HepG2 (cell line): ENCODE results near the gene APBA3. TPM values are rescaled to one million over a fixed set of nuclear protein-coding genes. Genes with fewer than 3 reads are reported as not detected.

ENCODE experiments used
- ETS1 ChIP-seq: sonication (generic); formaldehyde crosslinking; IDR thresholded peaks from 2 replicates; pipeline ENCODE4 v1.4.0; 2020; ENCODE audit warnings: missing genetic modification reagents
- REL ChIP-seq: sonication (generic); formaldehyde crosslinking; conservative IDR thresholded peaks from 2 replicates; pipeline ENCODE4 v1.8.0; 2022; ENCODE audit warnings: mild to moderate bottlenecking, missing genetic modification reagents, moderate library complexity
- SP2 ChIP-seq: sonication (generic); formaldehyde crosslinking; IDR thresholded peaks from 2 replicates; pipeline ENCODE4 v1.5.1; 2020; ENCODE audit warnings: mild to moderate bottlenecking, missing genetic modification reagents
- SRY ChIP-seq: sonication (generic); formaldehyde crosslinking; IDR thresholded peaks from 2 replicates; pipeline ENCODE4 v1.8.0; 2022; ENCODE audit warnings: mild to moderate bottlenecking, missing genetic modification reagents
- ZBTB38 ChIP-seq: sonication (generic); formaldehyde crosslinking; IDR thresholded peaks from 2 replicates; pipeline ENCODE4 v1.5.1; 2020; ENCODE audit warnings: mild to moderate bottlenecking, missing genetic modification reagents
- ZBTB39 ChIP-seq: sonication (generic); formaldehyde crosslinking; IDR thresholded peaks from 2 replicates; pipeline ENCODE4 v1.5.0; 2020; ENCODE audit warnings: missing genetic modification reagents
- ZFP90 ChIP-seq: sonication (generic); formaldehyde crosslinking; IDR thresholded peaks from 2 replicates; pipeline ENCODE4 v1.8.0; 2022; ENCODE audit warnings: missing genetic modification reagents, mild to moderate bottlenecking, inconsistent platforms, borderline replicate concordance
- ZNF431 ChIP-seq: sonication (generic); formaldehyde crosslinking; IDR thresholded peaks from 2 replicates; pipeline ENCODE4 v1.9.0; 2022; ENCODE audit warnings: missing genetic modification reagents, low read depth, mild to moderate bottlenecking, borderline replicate concordance
- ZNF441 ChIP-seq: sonication (generic); formaldehyde crosslinking; IDR thresholded peaks from 2 replicates; pipeline ENCODE4 v1.7.0; 2021; ENCODE audit warnings: missing genetic modification reagents, borderline replicate concordance
- ZNF501 ChIP-seq: sonication (generic); formaldehyde crosslinking; IDR thresholded peaks from 2 replicates; pipeline ENCODE4 v1.5.1; 2020; ENCODE audit warnings: mild to moderate bottlenecking, moderate library complexity, missing genetic modification reagents
- ZNF746 ChIP-seq: sonication (generic); formaldehyde crosslinking; IDR thresholded peaks from 2 replicates; pipeline ENCODE4 v1.8.0; 2022; ENCODE audit warnings: mild to moderate bottlenecking, missing genetic modification reagents
- ZNF784 ChIP-seq: sonication (generic); formaldehyde crosslinking; IDR thresholded peaks from 2 replicates; pipeline ENCODE4 v1.5.1; 2020; ENCODE audit warnings: missing genetic modification reagents, mild to moderate bottlenecking, borderline replicate concordance
- polyA plus RNA-seq, 8 experiments: library from polyadenylated mRNA; depleted of rRNA in 3 of 8; stranded (reverse) in 7 of 8; unstranded in 1 of 8; fragments of >200 nt; fragmentation: Illumina TruSeq in 4 of 8; extraction: Trizol in 4 of 8; gene quantifications; 2 replicates each; pipeline versions ENCODE4 v1.2.1 to v1.2.3, GENCODE V29; 2011 to 2016; ENCODE audit warnings: low read depth in 4 of 8, missing spikeins in 1 of 8, mixed read lengths in 1 of 8; ENCODE audit not compliant: insufficient read depth in 1 of 8
- total RNA-seq, 5 experiments: library from RNA; depleted of rRNA; stranded (reverse); fragments of >200 nt; fragmentation: Illumina TruSeq; extraction: Trizol; gene quantifications; 2 replicates each; pipeline ENCODE4 v1.2.3, GENCODE V29; 2016; ENCODE audit warnings: low read depth in 1 of 5
- TF ChIP-seq, protein P1 (sequence below): sonication (generic); formaldehyde crosslinking; IDR thresholded peaks from 2 replicates; pipeline ENCODE4 v1.5.0; 2020; ENCODE audit warnings: missing genetic modification reagents, mild to moderate bottlenecking, borderline replicate concordance
- TF ChIP-seq, protein P2 (sequence below): sonication (generic); formaldehyde crosslinking; IDR thresholded peaks from 2 replicates; pipeline ENCODE4 v1.4.0; 2020; ENCODE audit warnings: missing genetic modification reagents
- TF ChIP-seq, protein P3 (sequence below): sonication (generic); formaldehyde crosslinking; IDR thresholded peaks from 2 replicates; pipeline ENCODE4 v1.4.0; 2020; ENCODE audit warnings: missing genetic modification reagents, borderline replicate concordance
- TF ChIP-seq, protein P4 (sequence below): IDR thresholded peaks from 2 replicates; pipeline ENCODE4 v1.6.1; 2016; ENCODE audit warnings: low read depth

APBA3 gene
- total and polyA plus RNA-seq, 2 of the 13 experiments (the other 11 are each of a cell fraction or from before 2014, with no cell fraction given), result 14.2 to 14.3 TPM

GRCh38 chr19:3761382-3762129 lies at the start of gene APBA3 (continued):
- no peak for TF ChIP-seq ZBTB39 (CRISPR knock-in tag)
- no peak for TF ChIP-seq REL (CRISPR knock-in tag)
- no peak for TF ChIP-seq ZNF431
- 0 out of 2 replicates have a peak, but pooled peaks have one; percentile 38 for TF ChIP-seq ZNF746
- TF ChIP-seq ZNF784, result no peak; the same call in 1 of the 2 replicates
- TF ChIP-seq ZFP90, result peak; percentile 84
- TF ChIP-seq, protein P1, sequence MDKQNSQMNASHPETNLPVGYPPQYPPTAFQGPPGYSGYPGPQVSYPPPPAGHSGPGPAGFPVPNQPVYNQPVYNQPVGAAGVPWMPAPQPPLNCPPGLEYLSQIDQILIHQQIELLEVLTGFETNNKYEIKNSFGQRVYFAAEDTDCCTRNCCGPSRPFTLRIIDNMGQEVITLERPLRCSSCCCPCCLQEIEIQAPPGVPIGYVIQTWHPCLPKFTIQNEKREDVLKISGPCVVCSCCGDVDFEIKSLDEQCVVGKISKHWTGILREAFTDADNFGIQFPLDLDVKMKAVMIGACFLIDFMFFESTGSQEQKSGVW (CRISPR knock-in tag), result no peak
- TF ChIP-seq, protein P2, sequence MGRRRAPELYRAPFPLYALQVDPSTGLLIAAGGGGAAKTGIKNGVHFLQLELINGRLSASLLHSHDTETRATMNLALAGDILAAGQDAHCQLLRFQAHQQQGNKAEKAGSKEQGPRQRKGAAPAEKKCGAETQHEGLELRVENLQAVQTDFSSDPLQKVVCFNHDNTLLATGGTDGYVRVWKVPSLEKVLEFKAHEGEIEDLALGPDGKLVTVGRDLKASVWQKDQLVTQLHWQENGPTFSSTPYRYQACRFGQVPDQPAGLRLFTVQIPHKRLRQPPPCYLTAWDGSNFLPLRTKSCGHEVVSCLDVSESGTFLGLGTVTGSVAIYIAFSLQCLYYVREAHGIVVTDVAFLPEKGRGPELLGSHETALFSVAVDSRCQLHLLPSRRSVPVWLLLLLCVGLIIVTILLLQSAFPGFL (CRISPR knock-in tag), result no peak
- no peak; the same call in 1 of the 2 replicates for TF ChIP-seq ETS1 (CRISPR knock-in tag)
- TF ChIP-seq, protein P3, sequence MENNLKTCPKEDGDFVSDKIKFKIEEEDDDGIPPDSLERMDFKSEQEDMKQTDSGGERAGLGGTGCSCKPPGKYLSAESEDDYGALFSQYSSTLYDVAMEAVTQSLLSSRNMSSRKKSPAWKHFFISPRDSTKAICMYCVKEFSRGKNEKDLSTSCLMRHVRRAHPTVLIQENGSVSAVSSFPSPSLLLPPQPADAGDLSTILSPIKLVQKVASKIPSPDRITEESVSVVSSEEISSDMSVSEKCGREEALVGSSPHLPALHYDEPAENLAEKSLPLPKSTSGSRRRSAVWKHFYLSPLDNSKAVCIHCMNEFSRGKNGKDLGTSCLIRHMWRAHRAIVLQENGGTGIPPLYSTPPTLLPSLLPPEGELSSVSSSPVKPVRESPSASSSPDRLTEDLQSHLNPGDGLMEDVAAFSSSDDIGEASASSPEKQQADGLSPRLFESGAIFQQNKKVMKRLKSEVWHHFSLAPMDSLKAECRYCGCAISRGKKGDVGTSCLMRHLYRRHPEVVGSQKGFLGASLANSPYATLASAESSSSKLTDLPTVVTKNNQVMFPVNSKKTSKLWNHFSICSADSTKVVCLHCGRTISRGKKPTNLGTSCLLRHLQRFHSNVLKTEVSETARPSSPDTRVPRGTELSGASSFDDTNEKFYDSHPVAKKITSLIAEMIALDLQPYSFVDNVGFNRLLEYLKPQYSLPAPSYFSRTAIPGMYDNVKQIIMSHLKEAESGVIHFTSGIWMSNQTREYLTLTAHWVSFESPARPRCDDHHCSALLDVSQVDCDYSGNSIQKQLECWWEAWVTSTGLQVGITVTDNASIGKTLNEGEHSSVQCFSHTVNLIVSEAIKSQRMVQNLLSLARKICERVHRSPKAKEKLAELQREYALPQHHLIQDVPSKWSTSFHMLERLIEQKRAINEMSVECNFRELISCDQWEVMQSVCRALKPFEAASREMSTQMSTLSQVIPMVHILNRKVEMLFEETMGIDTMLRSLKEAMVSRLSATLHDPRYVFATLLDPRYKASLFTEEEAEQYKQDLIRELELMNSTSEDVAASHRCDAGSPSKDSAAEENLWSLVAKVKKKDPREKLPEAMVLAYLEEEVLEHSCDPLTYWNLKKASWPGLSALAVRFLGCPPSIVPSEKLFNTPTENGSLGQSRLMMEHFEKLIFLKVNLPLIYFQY (CRISPR knock-in tag), result no peak; the same call in 1 of the 2 replicates
- TF ChIP-seq, protein P4, sequence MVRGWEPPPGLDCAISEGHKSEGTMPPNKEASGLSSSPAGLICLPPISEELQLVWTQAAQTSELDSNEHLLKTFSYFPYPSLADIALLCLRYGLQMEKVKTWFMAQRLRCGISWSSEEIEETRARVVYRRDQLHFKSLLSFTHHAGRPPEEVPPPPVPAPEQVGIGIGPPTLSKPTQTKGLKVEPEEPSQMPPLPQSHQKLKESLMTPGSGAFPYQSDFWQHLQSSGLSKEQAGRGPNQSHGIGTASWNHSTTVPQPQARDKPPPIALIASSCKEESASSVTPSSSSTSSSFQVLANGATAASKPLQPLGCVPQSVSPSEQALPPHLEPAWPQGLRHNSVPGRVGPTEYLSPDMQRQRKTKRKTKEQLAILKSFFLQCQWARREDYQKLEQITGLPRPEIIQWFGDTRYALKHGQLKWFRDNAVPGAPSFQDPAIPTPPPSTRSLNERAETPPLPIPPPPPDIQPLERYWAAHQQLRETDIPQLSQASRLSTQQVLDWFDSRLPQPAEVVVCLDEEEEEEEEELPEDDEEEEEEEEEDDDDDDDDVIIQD (CRISPR knock-in tag), result no peak
- no peak for TF ChIP-seq SP2 (CRISPR knock-in tag)
- peak; percentile 97 for TF ChIP-seq ZNF501 (CRISPR knock-in tag)
- TF ChIP-seq ZNF441 (CRISPR knock-in tag), result no peak
- peak; percentile 79; the same call in 1 of the 2 replicates for TF ChIP-seq SRY (CRISPR knock-in tag)
- 0 out of 2 replicates have a peak, but pooled peaks have one; percentile 30 for TF ChIP-seq ZBTB38
